GM19328 (cell line): Measurements from ENCODE around the gene BRAT1.

Source experiments
- ATAC-seq: cut with Tn5 transposase; IDR thresholded peaks from one replicate; pipeline ENCODE4 v1.9.1; 2021; ENCODE audit warnings: mild to moderate bottlenecking, moderate library complexity; ENCODE audit not compliant: unreplicated experiment

Gene BRAT1

DNA sequence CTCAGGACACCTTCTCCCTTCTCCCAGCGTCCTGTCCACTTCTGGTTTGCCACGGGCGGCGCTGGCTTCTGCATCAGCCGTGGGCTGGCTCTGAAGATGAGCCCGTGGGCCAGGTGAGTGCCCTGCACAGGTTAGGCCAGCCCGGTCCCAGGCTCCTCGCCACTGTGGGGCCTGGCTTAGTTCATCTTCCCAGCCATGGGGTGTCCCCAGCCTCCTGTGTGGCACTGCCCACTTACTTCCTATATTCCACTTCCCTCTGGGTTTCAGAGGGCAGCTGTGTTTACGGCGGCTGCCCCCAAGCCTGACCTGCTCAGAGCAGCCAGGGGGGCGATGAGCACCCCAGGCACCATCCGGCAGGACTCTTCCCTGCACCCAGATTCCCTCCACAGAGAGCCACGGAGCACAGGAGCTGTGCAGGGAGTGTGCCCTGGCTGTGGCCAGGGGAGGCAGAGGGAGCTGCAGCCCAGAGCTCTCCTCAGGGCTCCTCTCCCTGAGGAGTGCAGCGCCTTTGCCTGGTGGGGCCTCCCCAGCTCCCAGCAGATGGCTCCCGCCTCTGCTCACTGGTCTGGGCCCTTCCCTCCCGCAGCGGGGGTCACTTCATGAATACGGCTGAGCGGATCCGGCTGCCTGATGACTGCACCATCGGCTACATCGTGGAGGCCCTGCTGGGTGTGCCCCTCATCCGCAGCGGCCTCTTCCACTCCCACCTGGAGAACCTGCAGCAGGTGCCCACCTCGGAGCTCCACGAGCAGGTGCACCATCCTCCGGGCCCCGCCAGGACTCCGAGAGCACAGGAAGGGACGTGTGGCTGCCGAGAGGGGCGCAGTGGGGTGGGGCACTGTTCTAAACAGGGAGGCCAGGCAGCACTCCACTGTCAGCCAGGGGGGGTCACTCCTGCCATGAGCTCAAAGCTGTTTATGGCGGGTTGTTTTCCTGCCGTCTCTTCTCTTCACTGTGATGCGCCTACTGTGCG, 29.4 kb downstream of the BRAT1 start:
- ATAC-seq = no peak

- ATAC-seq = no peak
Observed at GRCh38 chr7:2524808-2525657, 30.3 kb downstream of the BRAT1 start.

DNA sequence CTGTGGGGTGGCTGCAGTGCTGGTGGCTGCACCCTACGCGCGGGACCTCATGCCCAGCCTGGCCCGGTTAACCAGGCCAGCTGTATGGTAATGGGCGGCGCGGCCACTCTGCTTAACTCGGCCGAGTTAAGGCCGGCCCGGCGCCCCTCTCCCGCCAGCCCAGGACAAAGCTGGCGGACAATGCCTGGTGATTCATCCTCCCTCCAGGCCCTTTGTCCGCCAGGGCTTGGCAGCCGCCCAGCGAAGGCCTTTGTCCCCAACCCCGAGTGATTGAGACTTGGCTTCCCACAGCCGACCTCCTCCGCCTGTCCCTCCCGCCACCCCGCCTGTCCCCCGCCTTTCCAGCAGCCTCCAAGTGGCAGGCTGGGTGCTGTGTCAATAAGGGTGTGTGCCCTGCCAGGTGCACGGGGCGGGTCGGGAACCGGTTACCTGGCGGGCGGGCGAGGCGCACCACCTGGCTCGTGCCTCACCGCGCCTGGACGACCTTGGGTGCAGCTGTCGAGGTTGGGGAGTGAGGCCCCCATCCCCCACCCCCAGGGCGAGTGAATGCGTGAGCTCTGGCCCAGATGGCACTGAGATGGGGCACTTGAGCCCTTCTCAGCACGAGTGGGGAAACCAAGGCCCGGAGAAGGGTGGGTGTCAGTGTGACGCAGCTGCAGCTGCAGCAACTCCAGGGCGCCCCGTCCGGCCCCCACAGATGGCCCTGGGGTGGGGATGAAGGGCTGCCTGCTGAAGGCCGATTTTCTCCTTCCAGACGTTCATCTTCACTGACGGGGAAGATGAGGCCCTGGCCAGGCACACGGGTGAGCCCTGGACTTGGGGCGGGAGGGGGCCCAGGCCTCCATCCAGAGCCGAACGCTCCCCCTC, 31.1 kb downstream of the BRAT1 start:
- ATAC-seq = no peak

- no peak for ATAC-seq
Observed at GRCh38 chr7:2523461-2523936, 31.8 kb downstream of the BRAT1 start.

DNA sequence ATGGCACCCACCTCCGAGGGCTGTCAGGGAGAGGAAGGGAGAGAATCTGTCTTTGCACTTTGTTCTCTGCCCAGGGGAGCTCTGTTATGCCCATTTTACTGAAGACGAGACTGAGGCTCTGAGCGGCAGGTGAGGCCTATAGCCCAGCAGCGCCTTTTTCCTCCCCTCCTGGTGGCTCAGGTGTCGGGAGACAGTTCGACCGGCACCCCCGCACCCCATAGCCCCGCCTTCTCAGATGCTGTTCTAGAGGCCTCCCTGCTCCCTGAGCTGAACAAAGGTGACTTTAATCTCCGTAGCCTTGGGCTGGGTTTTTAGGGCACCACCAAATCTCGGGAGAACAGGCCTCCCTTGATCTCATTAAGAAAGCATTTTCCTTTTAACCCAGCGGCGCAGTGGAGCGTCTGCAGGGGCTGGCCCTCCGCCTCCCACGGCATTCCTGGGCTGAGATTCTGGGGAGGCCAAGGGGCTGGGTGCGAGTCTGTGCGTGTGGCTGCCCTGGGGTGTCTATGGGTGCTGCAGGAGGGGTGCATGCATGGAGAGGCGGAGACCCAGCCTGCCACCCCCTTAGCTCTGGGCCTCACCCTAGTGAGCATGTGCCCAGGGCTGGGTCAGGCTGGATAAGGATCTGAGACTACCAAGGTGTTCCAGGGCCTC, 32.4 kb downstream of the BRAT1 start:
- ATAC-seq = no peak

- ATAC-seq = no peak
Observed at GRCh38 chr7:2521952-2522591, 33.3 kb downstream of the BRAT1 start.

GRCh38 chr7:2521341-2521745, 34.0 kb downstream of the BRAT1 start:
- no peak for ATAC-seq

- no peak for ATAC-seq
Observed at GRCh38 chr7:2520761-2521290, 34.5 kb downstream of the BRAT1 start.

- no peak for ATAC-seq
Observed at GRCh38 chr7:2520131-2520760, 35.1 kb downstream of the BRAT1 start.

GRCh38 chr7:2519119-2519930, 36.0 kb downstream of the BRAT1 start, which contains the start of gene LFNG:
Gene LFNG (plus strand): TSS chr7:2519774. CDS start chr7:2519862, 88 bp downstream.
- ATAC-seq = peak; percentile 85

DNA sequence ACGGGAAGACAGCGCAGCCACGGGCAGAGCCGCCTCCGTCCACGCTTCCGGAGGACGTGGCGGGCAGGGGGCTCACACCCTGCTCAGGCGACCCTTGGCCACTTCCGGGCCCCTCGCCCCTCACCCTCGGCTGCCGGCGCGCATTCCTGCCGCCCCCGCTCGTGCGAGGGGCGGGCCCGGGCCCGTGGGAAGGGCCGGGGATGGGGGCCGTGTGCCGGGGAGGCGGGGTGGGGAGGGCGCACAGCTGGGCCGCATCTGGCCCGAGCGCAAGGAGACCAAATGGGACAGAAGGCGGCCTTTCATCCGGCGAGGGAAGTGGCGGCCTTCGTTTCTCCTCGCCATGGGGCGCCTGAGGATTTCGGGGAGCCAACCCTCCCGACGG, 36.6 kb downstream of the BRAT1 start:
- no peak for ATAC-seq

DNA sequence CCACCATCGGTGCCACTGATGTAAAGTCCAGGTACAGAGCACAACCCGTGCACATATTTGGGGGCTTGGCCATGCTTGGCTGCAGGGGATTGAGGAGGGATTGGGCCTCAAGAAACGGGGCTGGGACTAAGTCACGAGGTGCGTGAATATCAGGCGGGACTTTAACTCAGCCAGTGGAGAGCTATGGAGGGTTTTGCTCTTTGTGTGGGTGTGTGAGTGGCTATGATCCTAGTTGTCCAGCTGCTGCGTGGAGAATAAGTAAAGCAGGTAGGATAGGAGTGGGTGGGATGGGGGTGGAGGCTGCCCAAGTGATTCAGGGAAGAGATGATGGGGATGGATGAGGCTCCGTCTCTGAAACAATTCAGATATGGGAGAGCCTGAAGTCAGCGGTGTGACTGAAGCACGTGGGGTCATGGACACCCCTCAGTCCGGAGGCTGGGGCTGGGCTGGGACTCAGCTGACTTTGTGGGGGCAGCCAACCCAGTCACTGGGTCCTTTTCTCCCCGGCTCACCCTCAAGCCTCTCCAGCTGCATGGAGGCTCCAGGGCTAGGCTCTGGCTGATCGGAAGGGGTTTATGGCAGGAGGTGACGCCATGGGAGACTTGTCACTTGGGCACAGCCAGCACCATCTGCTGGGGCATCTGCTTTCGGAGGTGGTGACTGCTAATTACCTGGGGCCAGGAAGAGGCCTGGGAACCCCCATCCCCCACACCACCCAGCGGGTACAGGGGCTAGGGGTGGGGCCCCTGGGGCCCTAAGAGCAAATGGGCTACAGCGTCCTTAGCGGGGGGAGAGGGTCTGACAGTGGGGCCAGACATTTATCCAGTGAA, 37.4 kb downstream of the BRAT1 start:
- ATAC-seq = no peak

DNA sequence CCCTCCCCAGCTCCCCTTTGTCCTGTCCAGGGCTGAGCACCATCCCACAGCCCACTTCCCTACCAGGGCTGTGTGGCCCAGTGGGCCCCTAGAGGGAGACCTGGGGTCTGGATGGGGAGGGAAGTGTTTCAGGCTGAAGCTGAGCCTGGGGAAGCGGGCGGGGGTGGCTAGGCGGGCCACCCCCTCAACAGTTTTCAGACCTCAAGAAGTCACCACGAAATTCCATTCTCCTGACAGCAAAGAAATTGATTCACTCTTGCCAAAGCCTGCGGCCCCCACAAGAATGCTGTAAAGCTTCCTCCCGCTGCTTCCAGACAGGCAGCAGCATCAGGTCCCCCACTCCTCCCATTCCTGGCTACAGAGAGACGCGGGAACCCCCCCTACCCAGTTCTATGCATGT, 38.3 kb downstream of the BRAT1 start:
- ATAC-seq = no peak

DNA sequence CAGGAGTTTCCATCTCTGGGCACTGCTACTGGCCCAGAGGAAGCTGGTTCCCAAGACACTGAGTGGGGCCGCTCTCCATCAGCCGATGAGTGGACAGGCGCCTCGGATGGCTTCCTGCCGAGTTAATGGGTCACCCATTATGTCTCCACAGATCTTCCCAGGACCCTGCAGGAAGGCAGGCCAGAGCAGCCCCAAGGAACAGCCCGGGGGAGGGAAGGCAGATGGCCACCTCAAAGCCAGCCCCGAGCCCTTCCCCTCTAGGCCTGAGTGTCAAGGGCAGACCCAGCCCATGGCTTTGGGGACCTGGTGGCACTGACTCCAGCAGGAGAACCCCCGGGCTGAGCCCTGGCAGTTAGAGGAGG, 39.1 kb downstream of the BRAT1 start:
- ATAC-seq = no peak

DNA sequence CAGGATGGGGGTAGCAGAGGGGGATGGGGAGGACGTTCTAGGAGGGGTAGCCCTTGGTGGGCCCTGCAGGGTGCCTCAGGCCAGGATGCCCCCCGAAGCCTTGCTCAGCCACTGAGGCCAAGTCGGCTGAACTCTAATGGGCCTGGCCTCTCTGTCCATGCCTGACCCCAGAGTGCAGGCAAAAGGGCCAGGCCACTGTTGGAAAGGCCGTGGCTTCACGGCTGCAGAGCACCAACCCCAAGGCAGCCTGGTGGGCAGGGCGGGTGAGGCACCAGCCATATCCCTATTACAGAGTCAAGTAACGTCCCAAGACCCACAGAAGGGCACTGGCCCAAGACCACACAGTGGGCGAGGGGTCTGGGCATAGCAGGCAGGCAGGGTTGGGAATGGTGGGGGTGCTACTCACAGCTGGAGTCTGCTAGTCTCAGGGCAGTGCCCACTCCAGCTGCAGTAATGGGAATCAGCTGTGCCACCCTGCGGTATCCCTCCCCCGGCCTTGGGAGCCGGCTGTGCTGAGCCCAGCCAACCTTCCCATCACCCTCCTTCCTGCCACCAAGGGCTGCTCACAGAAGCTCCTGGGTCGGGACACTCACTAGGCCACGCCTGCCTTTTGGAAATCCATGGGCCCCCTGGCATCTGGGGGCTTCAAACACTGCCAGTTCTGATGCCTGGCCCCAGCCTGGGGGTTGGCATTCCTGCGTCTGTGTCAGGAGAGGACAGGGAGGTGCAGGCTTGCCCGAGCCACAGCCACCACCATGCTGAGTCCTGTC, 39.7 kb downstream of the BRAT1 start:
- no peak for ATAC-seq
